H1 (cell line): Measurements from ENCODE around the gene ETS1.
A peak's percentile ranks its signal among the peaks of the same experiment; 100 is the strongest.

Source experiments
- CBX5 ChIP-seq: fragments of 300-800, 300-1000 bp; sonication (generic); IDR thresholded peaks from 2 replicates; pipeline ENCODE4 v1.7.1; 2016; ENCODE audit warnings: antibody characterized with exemption, low read length, low read depth
- CHD2 ChIP-seq: IDR thresholded peaks from 2 replicates; pipeline ENCODE4 v1.6.1; 2012; ENCODE audit warnings: low read length, improper control_type of control experiment
- NANOG ChIP-seq: IDR thresholded peaks from 2 replicates; pipeline ENCODE4 v1.6.1; 2011; ENCODE audit warnings: low read length, low read depth, mild to moderate bottlenecking, inconsistent platforms; ENCODE audit not compliant: insufficient read depth, poor library complexity, severe bottlenecking
- POLR2A ChIP-seq, 2 experiments: IDR thresholded peaks; 1 replicate in 1 of 2; 2 replicates in 1 of 2; pipeline ENCODE4 v1.6.1; 2011; ENCODE audit warnings: low read depth in 2 of 2, low read length in 2 of 2, mild to moderate bottlenecking in 2 of 2; ENCODE audit errors: control extremely low read depth in 1 of 2
- TAF1 ChIP-seq: IDR thresholded peaks from 2 replicates; pipeline ENCODE4 v1.6.1; 2011; ENCODE audit warnings: mild to moderate bottlenecking, low read depth, low read length
- YY1 ChIP-seq: IDR thresholded peaks from 2 replicates; pipeline ENCODE4 v1.6.1; 2011; ENCODE audit warnings: low read depth, mild to moderate bottlenecking, low read length
- TF ChIP-seq, protein P1 (sequence below), 3 experiments: IDR thresholded peaks; 1 replicate in 2 of 3; 2 replicates in 1 of 3; pipeline versions ENCODE4 v1.5.1 to v1.6.1; 2011; ENCODE audit warnings: low read length in 3 of 3, mild to moderate bottlenecking in 3 of 3, inconsistent platforms in 2 of 3, low read depth in 1 of 3, moderate library complexity in 1 of 3; ENCODE audit not compliant: insufficient read depth in 1 of 3; ENCODE audit errors: control extremely low read depth in 1 of 3
- TF ChIP-seq, protein P2 (sequence below): IDR thresholded peaks from 2 replicates; pipeline ENCODE4 v1.6.1; 2011; ENCODE audit warnings: low read length, improper control_type of control experiment

DNA sequence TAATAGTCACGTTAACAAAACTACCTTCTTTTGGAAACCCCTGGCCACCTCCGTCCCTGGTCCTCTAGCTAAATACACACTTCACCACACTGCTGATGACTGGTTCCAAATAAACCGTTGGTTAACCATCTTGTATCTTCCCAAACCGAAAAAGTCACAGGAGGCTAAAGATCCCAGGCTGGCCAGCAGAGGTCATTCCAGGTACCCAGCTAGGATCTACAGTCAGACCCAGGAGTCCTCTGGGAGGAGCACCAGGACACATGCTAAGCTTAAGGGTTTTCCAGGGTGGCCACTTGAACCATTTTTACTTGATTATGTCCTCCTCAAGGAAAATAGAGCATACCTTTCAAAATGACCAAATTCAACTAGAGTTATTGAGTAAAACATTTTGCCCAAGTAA is 103.2 kb downstream of the ETS1 start:
- TF ChIP-seq, protein P1, sequence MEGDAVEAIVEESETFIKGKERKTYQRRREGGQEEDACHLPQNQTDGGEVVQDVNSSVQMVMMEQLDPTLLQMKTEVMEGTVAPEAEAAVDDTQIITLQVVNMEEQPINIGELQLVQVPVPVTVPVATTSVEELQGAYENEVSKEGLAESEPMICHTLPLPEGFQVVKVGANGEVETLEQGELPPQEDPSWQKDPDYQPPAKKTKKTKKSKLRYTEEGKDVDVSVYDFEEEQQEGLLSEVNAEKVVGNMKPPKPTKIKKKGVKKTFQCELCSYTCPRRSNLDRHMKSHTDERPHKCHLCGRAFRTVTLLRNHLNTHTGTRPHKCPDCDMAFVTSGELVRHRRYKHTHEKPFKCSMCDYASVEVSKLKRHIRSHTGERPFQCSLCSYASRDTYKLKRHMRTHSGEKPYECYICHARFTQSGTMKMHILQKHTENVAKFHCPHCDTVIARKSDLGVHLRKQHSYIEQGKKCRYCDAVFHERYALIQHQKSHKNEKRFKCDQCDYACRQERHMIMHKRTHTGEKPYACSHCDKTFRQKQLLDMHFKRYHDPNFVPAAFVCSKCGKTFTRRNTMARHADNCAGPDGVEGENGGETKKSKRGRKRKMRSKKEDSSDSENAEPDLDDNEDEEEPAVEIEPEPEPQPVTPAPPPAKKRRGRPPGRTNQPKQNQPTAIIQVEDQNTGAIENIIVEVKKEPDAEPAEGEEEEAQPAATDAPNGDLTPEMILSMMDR (IDR thresholded peaks at IDR 0.05; ENCODE audit: control extremely low read depth in 1 of 3, insufficient read depth in 1 of 3, low read depth in 1 of 3, low read length in 3 of 3): peak; percentile 36 to 67 (median 53)
- TF ChIP-seq YY1 (no peak), NANOG (no peak), TAF1 (no peak), CHD2 (no peak), POLR2A (IDR thresholded peaks at IDR 0.05; ENCODE audit: control extremely low read depth in 1 of 2, low read depth in 2 of 2, low read length in 2 of 2) (no peak), CBX5 (no peak)
- TF ChIP-seq, protein P2, sequence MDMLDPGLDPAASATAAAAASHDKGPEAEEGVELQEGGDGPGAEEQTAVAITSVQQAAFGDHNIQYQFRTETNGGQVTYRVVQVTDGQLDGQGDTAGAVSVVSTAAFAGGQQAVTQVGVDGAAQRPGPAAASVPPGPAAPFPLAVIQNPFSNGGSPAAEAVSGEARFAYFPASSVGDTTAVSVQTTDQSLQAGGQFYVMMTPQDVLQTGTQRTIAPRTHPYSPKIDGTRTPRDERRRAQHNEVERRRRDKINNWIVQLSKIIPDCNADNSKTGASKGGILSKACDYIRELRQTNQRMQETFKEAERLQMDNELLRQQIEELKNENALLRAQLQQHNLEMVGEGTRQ: no peak
